NOMO-1 (cell line): ENCODE results near the gene MAGEA12.
"Not testable (repeated sequence)": the region's sequence is repeated elsewhere in the genome, so short reads cannot be mapped to it uniquely, and the experiment has no call there.

Source experiments
- DNase-seq, 2 experiments: peaks; one replicate each; lab custom pipeline; 2025; ENCODE audit not compliant: unreplicated experiment in 2 of 2; lab: John Stamatoyannopoulos, UW

MAGEA12 gene

DNA sequence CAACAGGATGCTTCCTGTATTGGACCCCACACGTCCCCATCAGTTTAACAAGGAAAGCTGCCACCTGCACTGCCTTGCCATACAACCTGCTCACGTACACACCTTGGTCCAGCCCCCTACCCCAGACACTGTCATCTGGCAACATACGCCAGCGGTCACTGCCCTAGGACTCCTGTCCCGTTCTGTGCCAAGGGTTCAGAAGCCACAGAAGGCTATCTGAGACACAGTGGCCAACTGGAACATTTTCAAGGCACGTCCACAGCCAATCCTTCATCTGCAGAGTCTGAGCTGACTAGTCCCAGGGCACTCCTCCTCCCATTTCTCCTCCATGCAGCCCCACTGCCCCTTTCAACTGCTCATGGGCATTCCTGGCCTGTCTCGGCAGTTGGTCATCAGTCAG is 28.0 kb downstream of the MAGEA12 start:
- DNase-seq, result not testable (repeated sequence)

GRCh38 chrX:152766562-152766961 is 33.0 kb downstream of the MAGEA12 start:
- not testable (repeated sequence) for DNase-seq

GRCh38 chrX:152769549-152770289 is 36.2 kb downstream of the MAGEA12 start, which contains the start of gene MAGEA6:
Gene MAGEA6 (minus strand): TSS chrX:152769689. CDS start chrX:152767650, 2,039 bp downstream.
- DNase-seq, result not testable (repeated sequence)

DNA sequence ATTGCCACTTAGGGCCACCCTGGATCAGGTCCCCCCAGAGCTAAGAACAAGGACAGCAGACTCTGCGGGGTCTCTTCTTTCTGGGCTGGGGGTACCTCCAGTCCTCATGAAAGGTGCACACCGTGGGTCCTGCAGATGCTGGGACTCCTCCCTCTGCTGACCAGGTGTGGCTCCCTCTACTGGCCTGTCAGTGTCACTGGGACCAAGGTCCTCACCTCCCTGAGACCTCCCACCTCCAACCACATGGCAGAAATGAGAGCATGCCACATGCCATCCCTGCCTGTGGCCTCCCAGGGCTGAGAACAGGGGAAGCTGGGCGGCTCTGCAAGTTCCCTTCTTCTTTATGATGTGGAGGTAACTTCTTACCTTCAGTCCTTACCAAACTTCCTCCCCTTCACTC is 53.5 kb downstream of the MAGEA12 start:
- not testable (repeated sequence) for DNase-seq
